Endothelial cell of umbilical vein (primary cell): Measurements from ENCODE around the gene NUAK1. TPM values are rescaled to one million over a fixed set of nuclear protein-coding genes. Genes with fewer than 3 reads are reported as not detected.

ENCODE experiments used
- BruUV-seq: library from RNA; stranded (reverse); fragments of 400-500 nt; replicated peaks from 2 replicates; lab custom pipeline; 2021; lab: Mats Ljungman, UMichigan
- CTCF ChIA-PET: fragments of 300-600, 350-600 bp; sonication (Branson Sonifier 250); formaldehyde crosslinking; loops from one replicate; lab custom pipeline; 2021; ENCODE audit warnings: antibody characterized with exemption, inconsistent platforms; lab: Charles Lee
- POLR2A ChIA-PET: fragments of 300-600, 350-600 bp; sonication (Branson Sonifier 250); formaldehyde crosslinking; loops from one replicate; lab custom pipeline; 2021; ENCODE audit warnings: antibody characterized with exemption, inconsistent platforms; lab: Charles Lee
- DNase-seq: peaks from one replicate; pipeline ENCODE4 v3.0.0-alpha.2; 2011; ENCODE audit warnings: low read depth, low spot score
- FAIRE-seq: peaks from 2 replicates; lab custom pipeline; 2011; peaks lifted over from hg19 to GRCh38; lab: Jason Lieb, UNC
- H2AFZ ChIP-seq: 2 replicates; pipeline ENCODE4 v1.6.0; 2012; ENCODE audit warnings: low read depth, low read length, control low read depth, inconsistent platforms
- H3K27ac ChIP-seq: 2 replicates; pipeline ENCODE4 v1.5.1; 2011; ENCODE audit warnings: low read depth, mild to moderate bottlenecking, control low read depth, low read length, moderate library complexity; ENCODE audit not compliant: insufficient read depth
- H3K27me3 ChIP-seq, 2 experiments: 2 replicates each; pipeline versions ENCODE4 v1.6.0 to v1.6.1; 2011; ENCODE audit warnings: low read length in 2 of 2, mixed read lengths in 1 of 2; ENCODE audit not compliant: control insufficient read depth in 2 of 2, insufficient read depth in 2 of 2
- H3K36me3 ChIP-seq, 2 experiments: 2 replicates in 1 of 2; 3 replicates in 1 of 2; pipeline ENCODE4 v1.5.1; 2011; ENCODE audit warnings: low read length in 2 of 2, mild to moderate bottlenecking in 1 of 2, moderate library complexity in 1 of 2; ENCODE audit not compliant: control insufficient read depth in 2 of 2, insufficient read depth in 2 of 2; ENCODE audit errors: extremely low read depth in 1 of 2
- H3K4me1 ChIP-seq: 3 replicates; pipeline ENCODE4 v1.5.1; 2011; ENCODE audit warnings: mild to moderate bottlenecking, low read length; ENCODE audit not compliant: control insufficient read depth, insufficient read depth; ENCODE audit errors: extremely low read depth
- H3K4me2 ChIP-seq: 2 replicates; pipeline ENCODE4 v1.6.1; 2011; ENCODE audit warnings: low read length, control low read depth, mixed read lengths; ENCODE audit not compliant: insufficient read depth
- H3K4me3 ChIP-seq, 3 experiments: fragments of 200-600 bp in 1 of 3; sonication (generic), shearing (Covaris generic) in 1 of 3; replicated peaks in 1 of 3; 2 replicates each; pipeline ENCODE4 v1.5.1; 2011 to 2016; ENCODE audit warnings: control low read depth in 3 of 3, low read length in 3 of 3, mild to moderate bottlenecking in 2 of 3, inconsistent platforms in 1 of 3, low read depth in 1 of 3, moderate library complexity in 1 of 3; ENCODE audit not compliant: insufficient read depth in 1 of 3
- H3K79me2 ChIP-seq: 2 replicates; pipeline ENCODE4 v1.6.0; 2012; ENCODE audit warnings: low read length, inconsistent platforms; ENCODE audit not compliant: control insufficient read depth, insufficient read depth
- H3K9ac ChIP-seq: replicated peaks from 2 replicates; pipeline ENCODE3; 2011; ENCODE audit warnings: low read length, control low read depth; ENCODE audit not compliant: insufficient read depth; ENCODE audit errors: extremely low read depth
- H3K9me1 ChIP-seq: replicated peaks from 3 replicates; pipeline ENCODE4 v1.6.0; 2011; ENCODE audit warnings: mild to moderate bottlenecking, low read length; ENCODE audit not compliant: control insufficient read depth, insufficient read depth; ENCODE audit errors: extremely low read depth
- H3K9me3 ChIP-seq: replicated peaks from 2 replicates; pipeline ENCODE4 v1.5.1; 2012; ENCODE audit warnings: low read length, inconsistent platforms; ENCODE audit not compliant: control insufficient read depth, insufficient read depth
- H4K20me1 ChIP-seq: replicated peaks from 2 replicates; pipeline ENCODE3; 2011; ENCODE audit warnings: mild to moderate bottlenecking, low read length; ENCODE audit not compliant: control insufficient read depth, insufficient read depth; ENCODE audit errors: extremely low read depth
- EZH2 ChIP-seq: IDR thresholded peaks from 2 replicates; pipeline ENCODE4 v1.6.1; 2012; ENCODE audit warnings: borderline replicate concordance, low read depth, mild to moderate bottlenecking, moderate library complexity, low read length, inconsistent platforms; ENCODE audit not compliant: severe bottlenecking
- FOS ChIP-seq: IDR thresholded peaks from 2 replicates; pipeline ENCODE4 v1.6.1; 2011; ENCODE audit warnings: mild to moderate bottlenecking, low read length, moderate library complexity, borderline replicate concordance; ENCODE audit not compliant: insufficient read depth
- GATA2 ChIP-seq: IDR thresholded peaks from 2 replicates; pipeline ENCODE4 v1.7.0; 2011; ENCODE audit warnings: low read depth, mild to moderate bottlenecking, moderate library complexity, mixed read lengths, low read length; ENCODE audit not compliant: insufficient read length, insufficient read depth
- JUN ChIP-seq: IDR thresholded peaks from 2 replicates; pipeline ENCODE4 v1.6.1; 2011; ENCODE audit warnings: borderline replicate concordance, low read depth; ENCODE audit not compliant: insufficient read length, insufficient read depth
- MYC ChIP-seq: IDR thresholded peaks from one replicate; pipeline ENCODE4 v1.6.1; 2011; ENCODE audit warnings: mild to moderate bottlenecking, low read depth, low read length
- POLR2A ChIP-seq: IDR thresholded peaks from 2 replicates; pipeline ENCODE4 v1.6.1; 2012; ENCODE audit warnings: low read depth, mild to moderate bottlenecking, control low read depth, low read length
- POLR2AphosphoS5 ChIP-seq: IDR thresholded peaks from 2 replicates; pipeline ENCODE4 v1.6.1; 2012; ENCODE audit warnings: low read depth, mild to moderate bottlenecking, control low read depth, low read length, moderate library complexity; ENCODE audit not compliant: insufficient read depth
- dilution Hi-C: fragments of 300-500 bp; cut with MboI; formaldehyde crosslinking; loops from one replicate; pipeline ENCODE4 v1.15.0; 2019; ENCODE audit warnings: low sequenced_read_pairs; ENCODE audit not compliant: extremely low pct_ligation_motif_present
- intact Hi-C: fragments of 100-400 bp; cut with micrococcal nuclease; formaldehyde crosslinking; loops from one replicate; pipeline ENCODE4 v1.10.0; 2022
- polyA plus RNA-seq, 4 experiments: library from polyadenylated mRNA; depleted of rRNA in 3 of 4; stranded (reverse) in 3 of 4; unstranded in 1 of 4; fragments of >200 nt; gene quantifications; 2 replicates each; pipeline versions ENCODE4 v1.2.1 to v1.2.3, GENCODE V29; 2011 to 2012; ENCODE audit warnings: missing spikeins in 1 of 4
- total RNA-seq: library from RNA; stranded (reverse); gene quantifications from 2 replicates; pipeline ENCODE4 v1.2.3, GENCODE V29; 2021
- TF ChIP-seq, protein P1 (sequence below): IDR thresholded peaks from 2 replicates; pipeline ENCODE4 v1.6.1; 2011; ENCODE audit not compliant: insufficient read depth, insufficient read length
- TF ChIP-seq, protein P2 (sequence below), 2 donors: IDR thresholded peaks; 1 replicate in 1 of 2; 2 replicates in 1 of 2; pipeline ENCODE4 v1.5.1; 2011; ENCODE audit warnings: low read length in 2 of 2, mild to moderate bottlenecking in 2 of 2, moderate library complexity in 2 of 2, control low read depth in 1 of 2, inconsistent platforms in 1 of 2, low read depth in 1 of 2; ENCODE audit not compliant: insufficient read depth in 1 of 2; ENCODE audit errors: extremely low read depth in 1 of 2

The NUAK1 gene
- total and polyA plus RNA-seq, 2 donors (not counting 3 experiments of a cell fraction or from before 2014, with no cell fraction given), result 34.2 to 39.7 TPM

DNA sequence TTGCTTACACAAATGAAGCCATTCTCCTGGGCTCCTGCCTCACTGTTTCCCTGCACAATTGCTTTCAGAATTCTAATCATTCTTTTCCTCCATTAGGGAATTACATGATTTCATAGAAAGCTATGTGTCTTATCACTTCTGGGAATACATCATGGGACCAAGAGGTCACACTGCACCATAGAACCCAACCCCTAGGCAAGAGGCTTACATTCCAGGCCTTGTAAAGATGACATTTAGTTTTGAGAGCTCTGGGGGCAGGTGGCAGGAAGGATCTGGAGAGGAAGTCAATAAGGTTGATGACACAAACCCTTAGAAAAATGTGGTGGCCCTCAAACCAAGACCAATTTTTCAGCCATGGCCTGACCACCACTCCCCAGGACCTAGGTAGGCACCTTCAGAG is 57.1 kb downstream of the NUAK1 start:
- dilution Hi-C loops (no loop called here), intact Hi-C loops (no loop called here)
- peaks cover 13 to 28% of the 10 kb centered on the region in 2 experiments for H3K36me3 ChIP-seq
- TF ChIP-seq JUN (no peak), EZH2 (no peak), MYC (no peak), POLR2AphosphoS5 (no peak), GATA2 (no peak), FOS (no peak), POLR2A (no peak)
- TF ChIP-seq, protein P1, sequence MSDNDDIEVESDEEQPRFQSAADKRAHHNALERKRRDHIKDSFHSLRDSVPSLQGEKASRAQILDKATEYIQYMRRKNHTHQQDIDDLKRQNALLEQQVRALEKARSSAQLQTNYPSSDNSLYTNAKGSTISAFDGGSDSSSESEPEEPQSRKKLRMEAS, result no peak
- TF ChIP-seq, protein P2, sequence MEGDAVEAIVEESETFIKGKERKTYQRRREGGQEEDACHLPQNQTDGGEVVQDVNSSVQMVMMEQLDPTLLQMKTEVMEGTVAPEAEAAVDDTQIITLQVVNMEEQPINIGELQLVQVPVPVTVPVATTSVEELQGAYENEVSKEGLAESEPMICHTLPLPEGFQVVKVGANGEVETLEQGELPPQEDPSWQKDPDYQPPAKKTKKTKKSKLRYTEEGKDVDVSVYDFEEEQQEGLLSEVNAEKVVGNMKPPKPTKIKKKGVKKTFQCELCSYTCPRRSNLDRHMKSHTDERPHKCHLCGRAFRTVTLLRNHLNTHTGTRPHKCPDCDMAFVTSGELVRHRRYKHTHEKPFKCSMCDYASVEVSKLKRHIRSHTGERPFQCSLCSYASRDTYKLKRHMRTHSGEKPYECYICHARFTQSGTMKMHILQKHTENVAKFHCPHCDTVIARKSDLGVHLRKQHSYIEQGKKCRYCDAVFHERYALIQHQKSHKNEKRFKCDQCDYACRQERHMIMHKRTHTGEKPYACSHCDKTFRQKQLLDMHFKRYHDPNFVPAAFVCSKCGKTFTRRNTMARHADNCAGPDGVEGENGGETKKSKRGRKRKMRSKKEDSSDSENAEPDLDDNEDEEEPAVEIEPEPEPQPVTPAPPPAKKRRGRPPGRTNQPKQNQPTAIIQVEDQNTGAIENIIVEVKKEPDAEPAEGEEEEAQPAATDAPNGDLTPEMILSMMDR (IDR thresholded peaks at IDR 0.05; ENCODE audit: extremely low read depth in 1 of 2, insufficient read depth in 1 of 2, low read depth in 1 of 2, low read length in 2 of 2), result no peak
- H3K79me2 ChIP-seq, result no peaks in the 10 kb centered on the region
- ChIA-PET POLR2A (no interaction called here), CTCF (interaction anchor here (0.7 to 1.8 kb wide), 2 partner anchors 10 to 205 kb away, joined by 4 to 5 read pairs; no protein-coding TSS in a partner anchor)
- no peak for FAIRE-seq
- H3K27me3 ChIP-seq, result no peaks in the 10 kb centered on the region
- H3K9ac ChIP-seq, result no peak overlapping the region
- peaks cover 25% of the 10 kb centered on the region for H3K4me1 ChIP-seq
- H3K27ac ChIP-seq, result no peak overlapping the region
- no peaks in the 10 kb centered on the region for H4K20me1 ChIP-seq
- no peak overlapping the region for H2AFZ ChIP-seq
- no peak overlapping the region for H3K4me3 ChIP-seq
- H3K9me1 ChIP-seq, result no peaks in the 10 kb centered on the region
- DNase-seq, result no peak
- no peak overlapping the region for H3K4me2 ChIP-seq
- BruUV-seq, result no TSS peak
- H3K9me3 ChIP-seq, result no peaks in the 10 kb centered on the region
